DMS53 treated with DMSO at 0.1 percent for 48 hours (cell line): Measurements from ENCODE around the gene TUB.

Experiments used
- DNase-seq: peaks from one replicate; lab custom pipeline; 2025; ENCODE audit not compliant: unreplicated experiment; lab: John Stamatoyannopoulos, UW

TUB gene

DNA sequence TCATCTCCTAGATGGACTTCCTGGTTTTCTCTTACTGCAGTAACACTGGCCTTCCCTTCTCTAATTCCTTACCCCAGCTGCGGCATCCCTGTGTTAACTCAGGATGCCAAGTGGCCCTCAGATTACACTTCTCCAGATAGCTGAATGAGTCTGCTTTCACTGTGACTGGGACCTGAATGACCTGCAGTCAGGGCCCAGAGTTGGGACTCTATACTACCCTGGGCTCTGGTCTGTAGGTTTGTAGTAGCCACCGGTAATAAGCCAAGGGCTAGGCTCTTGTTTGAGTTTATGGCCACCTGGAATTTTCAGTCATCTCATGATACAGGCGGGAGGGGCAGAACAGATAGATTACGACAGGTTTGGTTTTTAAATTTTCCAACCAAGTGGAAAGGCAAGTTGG is 24.1 kb downstream of the TUB start:
- DNase-seq = no peak

- no peak for DNase-seq
These were observed 24.7 kb downstream of the TUB start for GRCh38 chr11:8105666-8106065.

DNA sequence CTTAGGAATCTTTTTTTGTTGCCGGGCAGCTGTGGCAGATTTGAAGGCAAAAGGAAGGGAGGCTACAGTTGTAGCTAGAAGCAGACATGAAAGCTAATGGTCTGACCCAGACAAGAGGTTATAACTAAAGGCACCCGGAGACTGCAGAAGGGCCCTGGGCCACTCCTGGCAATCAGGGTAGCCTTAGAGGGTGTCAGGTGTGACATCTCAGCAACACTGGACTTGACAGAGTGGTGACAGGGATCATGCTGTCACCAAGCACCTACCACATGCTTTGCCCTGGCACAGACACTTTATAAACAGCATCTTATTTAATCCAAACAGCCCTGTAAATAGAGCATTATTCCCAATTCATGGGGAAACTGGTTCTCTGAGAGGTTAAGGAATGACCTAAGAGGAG is 25.7 kb downstream of the TUB start:
- no peak for DNase-seq

- DNase-seq = no peak
These were observed 26.6 kb downstream of the TUB start for GRCh38 chr11:8107642-8108041.

GRCh38 chr11:8108421-8108820 is 27.4 kb downstream of the TUB start:
- no peak for DNase-seq

GRCh38 chr11:8109675-8110074 is 28.7 kb downstream of the TUB start:
- DNase-seq = no peak

DNA sequence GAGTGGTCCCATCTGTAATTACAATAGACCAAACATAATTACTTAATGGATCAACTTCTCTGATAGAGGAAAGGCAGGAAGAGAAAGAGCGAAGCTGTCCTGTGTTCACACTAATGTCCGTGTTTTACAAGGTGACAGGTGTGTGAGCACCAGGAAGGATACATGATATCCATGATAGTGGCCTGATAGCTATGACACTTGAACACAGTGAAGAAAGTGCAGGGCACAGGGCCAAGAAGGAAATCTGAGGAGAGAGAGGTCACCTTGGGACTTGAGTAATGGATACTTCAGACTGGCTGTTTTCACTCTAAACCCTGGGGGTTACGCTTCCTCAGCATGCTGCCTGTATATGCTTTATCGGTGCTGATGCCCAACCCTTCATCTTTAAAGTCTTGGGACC is 29.4 kb downstream of the TUB start:
- no peak for DNase-seq

- DNase-seq = no peak
These were observed 30.6 kb downstream of the TUB start for GRCh38 chr11:8111636-8112035.

GRCh38 chr11:8122173-8122764 is 41.3 kb downstream of the TUB start:
- DNase-seq = no peak

GRCh38 chr11:8126649-8127289 is 45.8 kb downstream of the TUB start:
- DNase-seq = no peak

DNA sequence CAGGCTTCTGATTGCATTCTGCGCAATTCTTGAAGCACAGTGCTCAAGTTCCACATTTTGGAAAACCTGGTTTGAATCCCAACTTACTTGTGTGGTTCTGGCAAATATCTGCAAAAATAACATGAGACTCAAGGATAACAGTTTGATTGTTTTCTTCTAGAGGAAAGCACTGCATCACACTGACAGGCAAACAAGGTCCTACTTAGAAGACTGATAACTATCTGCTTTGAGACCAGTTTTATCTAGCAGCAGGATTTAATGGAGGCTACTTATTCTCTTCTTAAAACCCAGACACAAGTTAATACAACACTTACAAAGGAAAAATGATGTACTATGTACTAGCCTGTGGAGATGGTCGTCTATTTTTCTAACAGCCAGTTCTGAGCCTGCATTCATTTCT is 46.4 kb downstream of the TUB start:
- no peak for DNase-seq

DNA sequence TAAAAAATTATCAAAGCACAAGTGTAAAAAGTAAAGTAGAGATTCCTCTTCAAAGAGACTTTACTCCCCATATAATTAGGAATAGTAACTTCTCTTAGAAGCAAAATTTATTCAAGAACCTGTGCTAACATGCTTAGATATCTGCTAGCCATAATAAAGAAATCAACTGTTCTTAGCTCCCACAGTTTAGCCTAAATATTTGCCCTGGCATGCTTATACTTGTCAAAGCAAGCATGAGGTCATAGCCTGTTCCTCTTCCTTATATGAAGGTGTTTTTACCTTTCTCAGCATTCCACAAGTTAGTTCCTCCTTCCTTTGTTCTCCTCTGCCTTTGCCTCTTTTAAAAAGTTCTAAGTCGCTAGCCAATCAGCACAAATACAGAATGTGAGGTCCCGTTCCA is 57.5 kb downstream of the TUB start:
- no peak for DNase-seq

DNA sequence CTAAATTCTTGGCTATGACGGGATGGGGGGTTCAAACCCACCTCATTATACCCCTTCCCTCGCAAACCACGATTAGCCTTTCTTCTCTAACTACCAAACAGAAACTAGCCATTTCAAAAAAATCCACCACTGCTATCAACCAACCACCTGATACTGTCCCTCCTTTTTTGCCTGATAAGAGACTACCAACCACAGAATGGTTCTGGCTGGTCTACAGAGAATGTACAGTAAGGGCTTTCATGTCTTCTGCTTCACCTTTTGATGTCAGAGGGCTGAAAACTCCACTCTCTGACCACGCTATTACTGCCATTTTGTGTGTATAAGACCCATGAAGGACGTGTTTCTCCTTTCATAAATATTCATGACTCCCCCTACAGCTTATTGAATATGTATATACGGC is 68.7 kb downstream of the TUB start:
- DNase-seq = no peak
